Fibroblast of upper back skin (primary cell): ENCODE measurements around the gene PDGFB.
A peak's percentile ranks its signal among the peaks of the same experiment; 100 is the strongest.
"Not testable (repeated sequence)": the region's sequence is repeated elsewhere in the genome, so short reads cannot be mapped to it uniquely, and the experiment has no call there.

Experiments
- DNase-seq: peaks from one replicate; pipeline ENCODE4 v3.0.0-alpha.2; 2013

The PDGFB gene

GRCh38 chr22:39223091-39223710 lies 21.6 kb downstream of the PDGFB start:
- no peak for DNase-seq

DNA sequence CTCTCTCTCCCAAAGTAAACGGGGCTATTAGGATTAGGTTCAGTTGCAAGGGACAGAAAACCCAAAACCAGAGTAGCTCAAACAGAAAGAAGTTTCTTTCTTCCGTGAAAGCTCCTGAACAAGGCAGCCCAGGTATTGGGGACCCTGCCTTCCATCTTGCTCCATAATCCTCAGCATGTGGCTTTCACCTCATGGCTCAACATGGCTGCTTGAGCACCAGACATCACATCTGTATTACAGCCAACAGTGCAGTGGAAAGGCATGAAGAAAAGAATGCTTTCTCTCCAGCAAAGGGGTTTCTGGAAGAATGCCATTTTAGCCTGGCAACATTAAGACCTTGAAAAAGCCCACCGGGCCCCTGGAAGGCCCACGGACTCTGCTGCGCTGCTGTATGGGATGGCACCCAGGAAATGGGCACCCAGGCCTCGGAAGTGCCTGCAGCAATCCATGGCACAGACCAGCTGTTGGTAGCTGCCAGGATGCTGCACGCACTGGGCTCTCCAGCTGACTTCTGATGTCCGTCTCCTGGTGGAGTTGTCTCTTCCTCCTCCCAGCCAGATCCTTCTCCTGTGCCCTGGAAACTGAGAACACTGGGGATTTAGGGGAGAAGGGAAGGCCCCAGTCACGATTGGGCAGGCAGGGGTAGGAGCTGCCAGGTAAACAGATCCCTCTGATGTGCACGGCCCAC lies 22.6 kb downstream of the PDGFB start:
- no peak for DNase-seq

GRCh38 chr22:39220890-39221850 lies 23.6 kb downstream of the PDGFB start:
- peak; percentile 28 for DNase-seq

DNA sequence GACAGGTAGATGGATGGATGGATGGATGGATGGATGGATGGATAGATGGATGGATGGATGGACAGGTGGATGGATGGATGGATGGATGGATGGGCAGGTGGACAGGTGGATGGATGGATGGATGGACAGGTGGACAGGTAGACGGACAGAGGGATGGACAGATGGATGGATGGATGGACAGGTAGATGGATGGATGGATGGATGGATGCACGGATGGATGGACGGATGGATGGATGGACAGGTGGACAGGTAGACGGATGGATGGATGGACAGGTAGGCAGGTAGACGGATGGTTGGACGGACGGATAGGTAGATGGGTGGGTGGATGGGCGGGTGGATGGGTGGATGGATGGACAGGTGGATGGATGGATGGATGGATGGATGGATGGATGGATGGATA lies 24.3 kb downstream of the PDGFB start:
- DNase-seq, result no peak

GRCh38 chr22:39219071-39220039 lies 25.4 kb downstream of the PDGFB start:
- no peak for DNase-seq

DNA sequence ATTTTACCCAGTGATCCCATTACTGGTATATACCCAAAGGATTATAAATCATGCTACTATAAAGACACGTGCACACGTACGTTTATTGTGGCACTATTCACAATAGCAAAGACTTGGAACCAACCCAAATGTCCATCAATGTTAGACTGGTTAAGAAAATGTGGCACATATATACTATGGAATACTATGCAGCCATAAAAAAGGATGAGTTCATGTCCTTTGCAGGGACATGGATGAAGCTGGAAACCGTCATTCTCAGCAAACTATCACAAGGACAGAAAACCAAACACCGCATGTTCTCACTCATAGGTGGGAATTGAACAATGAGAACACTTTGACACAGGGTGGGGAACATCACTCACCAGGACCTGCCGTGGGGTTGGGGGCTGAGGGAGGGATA lies 26.4 kb downstream of the PDGFB start:
- DNase-seq, result not testable (repeated sequence)

- no peak for DNase-seq
Measured at GRCh38 chr22:39216143-39216490, 28.7 kb downstream of the PDGFB start.

DNA sequence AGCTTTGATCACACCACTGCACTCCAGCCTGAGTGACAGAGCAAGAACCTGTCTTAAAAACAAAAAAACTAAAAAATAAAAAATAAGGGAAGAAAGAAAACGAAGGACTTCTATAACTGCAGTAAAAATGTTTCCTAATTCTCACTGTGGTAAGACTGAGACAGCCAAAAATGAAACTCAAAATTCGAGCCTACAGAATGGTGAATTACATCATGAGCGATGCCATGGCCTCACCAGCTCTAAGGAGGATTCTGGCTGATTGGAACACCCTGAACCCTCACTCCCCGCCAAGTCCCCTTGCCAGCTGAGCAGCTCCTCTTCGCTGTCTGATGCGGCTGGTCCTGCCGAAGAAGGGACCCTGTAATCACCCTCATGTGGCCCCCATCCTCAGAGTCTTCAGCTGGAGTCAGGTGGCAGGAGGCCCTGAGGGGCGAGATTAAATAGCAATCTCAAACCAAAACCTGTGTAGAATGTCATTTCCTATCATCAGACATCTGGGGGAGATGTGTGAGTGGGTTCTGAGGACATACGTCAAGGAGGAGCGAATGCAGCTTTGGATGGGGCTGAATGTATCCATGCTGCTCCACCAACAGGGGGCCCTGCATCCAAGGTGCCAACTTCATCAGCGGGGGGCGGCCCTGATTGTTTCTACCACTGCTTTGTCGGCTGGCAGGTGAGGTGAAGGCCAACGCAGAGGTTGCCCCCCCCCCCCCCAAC lies 29.2 kb downstream of the PDGFB start:
- no peak for DNase-seq

DNA sequence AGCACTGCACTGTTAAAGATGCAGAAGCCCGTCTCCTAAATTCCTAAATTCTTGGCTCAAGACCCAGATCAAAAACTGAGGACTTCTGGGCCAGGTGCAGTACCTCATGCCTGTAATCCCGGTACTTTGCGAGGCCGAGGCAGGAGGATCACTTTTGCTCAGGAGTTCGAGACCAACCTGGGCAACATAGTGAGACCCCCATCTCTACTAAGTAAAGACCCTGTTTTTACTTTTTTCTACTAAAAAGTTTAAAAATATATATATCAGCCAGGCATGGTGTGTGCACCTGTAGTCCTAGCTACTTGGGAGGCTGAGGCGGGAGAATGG lies 29.7 kb downstream of the PDGFB start:
- no peak for DNase-seq

DNA sequence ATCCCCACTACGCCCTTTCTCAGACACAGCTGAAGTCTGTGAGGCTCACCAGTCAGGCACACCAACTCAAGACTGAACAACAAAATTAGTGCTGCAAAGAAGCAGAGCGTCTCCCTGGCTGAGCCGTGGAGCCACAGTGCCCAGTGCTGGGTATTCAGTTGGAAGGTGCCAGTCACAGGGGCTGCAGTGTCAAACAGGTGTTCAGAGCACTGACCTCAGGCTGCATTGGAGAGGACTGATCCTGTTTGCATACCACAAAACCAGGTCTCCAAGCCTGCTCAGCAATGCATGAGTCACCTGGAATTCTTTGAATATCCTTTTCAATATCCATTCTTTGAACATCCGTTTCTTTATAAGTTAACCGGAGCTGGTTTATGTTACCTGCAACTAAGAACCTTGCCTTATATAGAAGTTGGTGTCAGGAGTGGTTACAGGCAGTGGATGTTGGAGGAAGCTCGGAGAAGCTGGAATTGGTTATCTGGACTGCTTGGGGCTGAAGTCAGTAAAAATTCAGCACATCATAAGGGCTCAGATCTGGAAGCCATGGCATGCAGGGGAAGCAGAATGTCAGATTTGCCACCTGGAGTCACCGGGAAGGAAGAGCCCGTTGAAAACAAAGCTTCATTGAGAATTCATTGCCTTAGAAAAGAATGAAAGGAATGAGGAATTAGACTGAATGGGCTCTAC lies 30.3 kb downstream of the PDGFB start:
- DNase-seq, result no peak

- no peak for DNase-seq
Measured at GRCh38 chr22:39214006-39214382, 30.8 kb downstream of the PDGFB start.

DNA sequence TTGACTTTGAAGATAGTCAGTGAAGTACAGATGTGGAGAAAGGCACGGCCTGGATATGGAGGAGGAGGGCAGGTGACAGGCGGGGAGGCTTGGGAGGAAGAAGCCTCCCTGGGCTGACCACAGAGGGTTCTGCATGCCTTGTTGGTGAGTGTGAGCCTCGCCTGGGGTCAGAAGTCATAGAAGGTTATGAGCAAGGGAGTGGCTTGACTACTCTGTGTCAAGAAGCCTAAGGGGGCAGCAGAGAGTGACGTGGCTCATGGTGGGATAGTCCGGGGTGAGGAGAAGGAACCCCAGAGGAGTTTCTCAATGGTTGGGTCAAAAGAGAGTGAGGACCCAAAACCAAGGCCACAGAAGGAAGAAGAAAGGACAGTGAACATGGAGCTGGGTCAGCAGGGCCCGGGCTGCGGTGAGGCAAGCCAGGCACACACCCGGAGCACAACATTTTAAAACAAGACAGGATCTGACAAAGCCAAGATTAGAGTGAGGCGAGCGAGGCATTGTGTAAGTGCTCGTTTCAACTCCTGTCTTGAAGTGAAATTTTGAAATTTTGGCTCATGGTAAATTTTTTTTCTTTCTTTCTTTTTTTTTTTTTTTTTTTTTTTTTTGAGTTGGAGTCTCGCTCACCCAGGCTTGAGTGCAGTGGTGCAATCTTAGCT lies 31.9 kb downstream of the PDGFB start:
- no peak for DNase-seq

GRCh38 chr22:39209756-39210155 lies 35.0 kb downstream of the PDGFB start:
- no peak for DNase-seq

DNA sequence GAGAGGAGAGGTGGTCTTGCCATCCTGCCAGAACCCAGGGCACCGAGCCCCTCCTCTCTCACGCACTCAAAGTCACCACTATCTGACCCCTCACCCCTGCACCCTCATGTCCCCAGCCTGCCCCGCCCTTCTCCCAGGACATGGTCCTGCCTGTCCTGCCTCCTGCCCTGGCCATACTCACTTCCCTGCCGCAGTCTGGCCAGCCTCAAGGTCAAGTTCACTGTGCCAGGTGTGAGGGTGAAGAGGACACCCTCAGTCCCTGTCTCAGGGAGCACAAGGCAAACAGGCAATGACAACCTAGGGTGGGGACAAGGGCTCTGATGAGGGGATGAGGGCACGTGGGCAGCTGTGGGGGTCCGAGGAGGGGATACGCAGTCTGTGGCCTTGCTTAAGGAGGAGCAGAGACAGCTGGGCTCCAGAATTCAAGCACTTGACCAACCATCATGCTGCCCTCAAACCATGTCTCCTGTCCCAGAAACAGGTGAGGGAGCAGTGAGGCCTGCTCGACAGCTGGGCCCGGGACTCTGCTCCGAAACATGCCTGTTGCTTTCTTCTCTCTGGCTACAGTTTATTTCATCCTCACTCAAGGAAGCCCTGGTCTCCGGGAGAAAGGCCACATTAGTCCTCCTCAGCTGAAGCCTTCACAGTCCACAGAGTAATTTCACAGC lies 36.6 kb downstream of the PDGFB start:
- DNase-seq, result no peak

DNA sequence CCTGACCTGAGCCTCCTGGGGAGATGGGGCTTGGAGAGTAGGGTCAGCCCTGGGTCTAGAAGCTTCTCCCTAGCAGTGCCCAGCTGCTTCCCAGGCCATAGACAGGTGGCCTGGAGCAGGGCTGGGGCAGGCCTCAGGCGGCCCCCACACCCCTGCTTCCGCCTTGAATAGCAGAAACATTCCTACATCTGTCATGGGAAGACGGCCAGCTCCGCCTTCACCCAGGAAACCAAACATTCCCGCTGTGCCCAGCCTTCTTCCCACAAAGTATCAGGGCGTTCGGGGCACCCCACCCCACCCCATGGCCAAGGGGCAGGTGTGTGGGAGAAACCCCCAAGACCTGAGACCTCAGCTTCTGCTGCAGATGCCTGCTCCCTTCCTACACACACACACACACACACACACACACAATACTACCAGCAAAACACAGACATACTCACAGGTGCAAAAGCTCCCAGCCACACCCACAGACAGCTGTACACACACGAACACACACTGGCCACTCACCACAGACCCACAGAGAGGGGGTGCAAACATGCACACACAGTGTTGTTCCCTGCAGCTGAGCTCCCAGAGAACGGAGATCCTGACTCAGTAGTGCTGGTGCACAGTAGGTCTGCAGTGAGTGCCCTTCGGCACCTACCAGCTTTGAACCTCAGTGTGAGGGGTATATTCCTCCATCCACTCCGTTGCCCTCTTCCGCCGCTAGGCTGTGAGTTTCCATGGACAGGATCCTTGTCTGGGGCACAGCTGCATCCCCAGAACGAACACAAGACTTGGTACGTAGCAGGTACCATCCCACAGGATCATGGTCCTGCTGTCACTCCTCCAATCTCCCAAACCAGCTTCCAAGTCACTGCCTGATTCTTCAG lies 37.4 kb downstream of the PDGFB start:
- DNase-seq, result no peak

- no peak for DNase-seq
Measured at GRCh38 chr22:39206491-39206890, 38.3 kb downstream of the PDGFB start.

GRCh38 chr22:39205344-39206021 lies 39.3 kb downstream of the PDGFB start:
- DNase-seq, result peak; percentile 49

DNA sequence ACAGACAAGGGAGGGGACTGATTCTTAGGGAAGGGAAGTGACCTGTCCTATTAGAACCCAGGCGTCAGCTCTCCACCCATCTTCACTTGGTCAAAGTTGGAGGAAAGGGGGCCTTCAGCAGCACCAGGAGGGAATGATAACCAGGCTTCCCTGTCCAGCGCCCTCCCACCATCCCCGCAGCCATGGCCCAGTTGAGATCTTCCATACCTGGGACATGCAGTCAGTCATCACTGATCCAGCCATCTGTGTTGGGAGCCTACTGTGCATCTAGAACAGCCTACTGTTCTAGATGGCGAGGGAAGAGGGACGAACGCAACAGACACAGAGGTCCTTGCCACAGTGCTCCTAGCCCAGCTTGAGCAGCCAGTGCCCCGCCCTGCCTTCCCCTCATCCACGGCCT lies 40.6 kb downstream of the PDGFB start:
- DNase-seq, result no peak

DNA sequence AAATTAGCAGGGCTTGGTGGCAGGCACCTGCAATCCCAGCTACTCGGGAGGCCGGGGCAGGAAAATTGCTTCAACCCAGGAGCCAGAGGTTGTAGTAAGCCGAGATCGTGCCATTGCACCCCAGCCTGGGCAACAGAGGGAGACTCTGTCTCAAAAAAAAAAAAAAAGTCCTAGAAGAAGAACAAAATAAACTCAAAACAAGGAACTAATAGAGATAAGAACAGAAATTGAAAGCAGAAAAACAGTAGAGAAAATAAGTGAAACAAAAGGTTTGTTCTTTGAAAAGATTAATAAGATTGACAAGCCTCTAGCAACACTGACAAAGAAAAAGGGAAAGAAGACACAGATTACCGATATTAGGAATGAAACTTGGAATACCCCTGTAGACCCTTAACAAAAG lies 47.2 kb downstream of the PDGFB start:
- DNase-seq, result no peak
